C4-2B (cell line): Measurements from ENCODE around the gene TXNRD1.

Experiments
- H3K27ac ChIP-seq: fragments of 450-650 bp; 2 replicates; pipeline ENCODE4 v1.5.1; 2017
- CTCF ChIP-seq: fragments of 450-650 bp; conservative IDR thresholded peaks from 2 replicates; pipeline ENCODE4 v1.5.1; 2017; ENCODE audit warnings: mild to moderate bottlenecking
- ZFX ChIP-seq: fragments of 450-650 bp; IDR thresholded peaks from 2 replicates; pipeline ENCODE4 v1.6.1; 2017

Gene TXNRD1

GRCh38 chr12:104342635-104343249 lies 127.2 kb downstream of the TXNRD1 start:
- TF ChIP-seq CTCF (no peak), ZFX (no peak)
- no peak overlapping the region for H3K27ac ChIP-seq

- TF ChIP-seq ZFX (no peak), CTCF (no peak)
- no peak overlapping the region for H3K27ac ChIP-seq
These were observed 129.1 kb downstream of the TXNRD1 start for GRCh38 chr12:104344682-104345081.

GRCh38 chr12:104345234-104346066 lies 129.9 kb downstream of the TXNRD1 start:
- no peak overlapping the region for H3K27ac ChIP-seq
- TF ChIP-seq CTCF (no peak), ZFX (no peak)

- TF ChIP-seq CTCF (no peak), ZFX (no peak)
- no peak overlapping the region for H3K27ac ChIP-seq
These were observed 131.9 kb downstream of the TXNRD1 start for GRCh38 chr12:104347374-104348075.

GRCh38 chr12:104348283-104348993 lies 132.9 kb downstream of the TXNRD1 start:
- no peak overlapping the region for H3K27ac ChIP-seq
- no peak for TF ChIP-seq CTCF
- no peak for TF ChIP-seq ZFX

- H3K27ac ChIP-seq = no peak overlapping the region
- no peak for TF ChIP-seq ZFX
- no peak for TF ChIP-seq CTCF
These were observed 133.5 kb downstream of the TXNRD1 start for GRCh38 chr12:104348994-104349494.
